Calu3 (cell line): ENCODE data around the gene KRT33B. TPM values are rescaled to one million over a fixed set of nuclear protein-coding genes. Genes with fewer than 3 reads are reported as not detected.
"Not testable (repeated sequence)": the region's sequence is repeated elsewhere in the genome, so short reads cannot be mapped to it uniquely, and the experiment has no call there.

Experiments used
- BruUV-seq: library from RNA; stranded (reverse); fragments of 400-500 nt; replicated peaks from 2 replicates; lab custom pipeline; 2021; lab: Mats Ljungman, UMichigan
- CTCF ChIA-PET: fragments of 300-600 bp; sonication (Branson Sonifier 250); formaldehyde crosslinking; loops from one replicate; lab custom pipeline; 2022; ENCODE audit warnings: antibody characterized with exemption; lab: Charles Lee
- DNase-seq: peaks from one replicate; pipeline ENCODE4 v3.0.0; 2022
- H3K27ac Mint-ChIP-seq: one replicate; pipeline ENCODE4 v1.8.0; 2022; ENCODE audit warnings: mixed read lengths; ENCODE audit not compliant: unreplicated experiment
- H3K27me3 Mint-ChIP-seq: one replicate; pipeline ENCODE4 v1.8.0; 2022; ENCODE audit warnings: mixed read lengths; ENCODE audit not compliant: unreplicated experiment
- H3K36me3 Mint-ChIP-seq: one replicate; pipeline ENCODE4 v1.8.0; 2022; ENCODE audit warnings: mild to moderate bottlenecking, moderate library complexity, mixed read lengths; ENCODE audit not compliant: insufficient read depth, unreplicated experiment
- H3K4me1 Mint-ChIP-seq: one replicate; pipeline ENCODE4 v1.8.0; 2022; ENCODE audit warnings: mild to moderate bottlenecking, low read depth, mixed read lengths; ENCODE audit not compliant: unreplicated experiment
- H3K4me3 Mint-ChIP-seq: one replicate; pipeline ENCODE4 v1.8.0; 2022; ENCODE audit warnings: mild to moderate bottlenecking, low read depth, moderate library complexity, mixed read lengths; ENCODE audit not compliant: unreplicated experiment
- H3K9me3 Mint-ChIP-seq: one replicate; pipeline ENCODE4 v1.8.0; 2022; ENCODE audit warnings: low read depth, mixed read lengths; ENCODE audit not compliant: unreplicated experiment
- CTCF ChIP-seq: fragments of 200-600 bp; IDR thresholded peaks from one replicate; pipeline ENCODE4 v1.8.0; 2022; ENCODE audit warnings: antibody characterized with exemption; ENCODE audit not compliant: unreplicated experiment
- intact Hi-C: fragments of 100-400 bp; cut with micrococcal nuclease; formaldehyde crosslinking; loops from one replicate; pipeline ENCODE4 v1.10.0; 2022; ENCODE audit not compliant: unreplicated experiment
- total RNA-seq: library from RNA; stranded (reverse); gene quantifications from 2 replicates; pipeline ENCODE4 v1.2.3, GENCODE V29; 2022

The KRT33B gene
- total RNA-seq, 1 experiment from 2014 or later, result not detected

GRCh38 chr17:41387670-41388069 lies 18.1 kb upstream of the KRT33B start:
- DNase-seq, result no peak
- H3K27me3 Mint-ChIP-seq, result no peaks in the 10 kb centered on the region
- H3K27ac Mint-ChIP-seq, result no peak overlapping the region
- CTCF ChIA-PET, result interaction anchor here (0.7 to 1.1 kb wide), 2 partner anchors 161 to 774 kb away, joined by 3 to 4 read pairs; no protein-coding TSS in a partner anchor
- H3K9me3 Mint-ChIP-seq, result peaks cover 6% of the 10 kb centered on the region
- no TSS peak for BruUV-seq
- no peak for TF ChIP-seq CTCF
- intact Hi-C loops, result no loop called here
- peaks cover 11% of the 10 kb centered on the region for H3K4me1 Mint-ChIP-seq
- H3K4me3 Mint-ChIP-seq, result no peak overlapping the region
- H3K36me3 Mint-ChIP-seq, result no peaks in the 10 kb centered on the region

DNA sequence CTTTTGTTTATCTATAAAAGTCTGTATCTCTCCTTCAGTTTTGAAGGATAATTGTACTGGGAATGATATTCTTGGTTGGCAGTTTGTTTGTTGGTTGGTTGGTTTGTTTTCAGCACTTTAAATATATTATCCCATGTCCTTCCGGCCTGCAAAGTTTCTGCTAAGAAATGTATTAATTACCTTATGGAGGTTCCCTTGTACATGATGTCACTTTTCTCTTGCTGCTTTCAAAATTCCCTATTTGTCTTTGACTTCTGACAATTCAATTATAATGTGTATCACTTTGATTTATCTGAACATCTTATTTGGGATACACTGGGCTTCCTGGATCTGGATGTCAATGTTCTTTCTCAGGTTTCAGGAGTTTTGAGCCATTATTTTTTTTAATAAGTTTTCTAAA lies 16.6 kb upstream of the KRT33B start:
- H3K27ac Mint-ChIP-seq, result no peak overlapping the region
- H3K27me3 Mint-ChIP-seq, result no peaks in the 10 kb centered on the region
- H3K36me3 Mint-ChIP-seq, result no peaks in the 10 kb centered on the region
- no peak for TF ChIP-seq CTCF
- no TSS peak for BruUV-seq
- intact Hi-C loops, result no loop called here
- H3K4me1 Mint-ChIP-seq, result no peaks in the 10 kb centered on the region
- CTCF ChIA-PET, result no interaction called here
- no peak overlapping the region for H3K4me3 Mint-ChIP-seq
- DNase-seq, result no peak
- H3K9me3 Mint-ChIP-seq, result peaks cover 6% of the 10 kb centered on the region

GRCh38 chr17:41383690-41384089 lies 14.1 kb upstream of the KRT33B start:
- no peak for TF ChIP-seq CTCF
- H3K36me3 Mint-ChIP-seq, result no peaks in the 10 kb centered on the region
- DNase-seq, result no peak
- H3K4me3 Mint-ChIP-seq, result no peak overlapping the region
- no TSS peak for BruUV-seq
- peaks cover 12% of the 10 kb centered on the region for H3K27me3 Mint-ChIP-seq
- H3K27ac Mint-ChIP-seq, result no peak overlapping the region
- CTCF ChIA-PET, result no interaction called here
- intact Hi-C loops, result no loop called here
- peaks cover 12% of the 10 kb centered on the region for H3K9me3 Mint-ChIP-seq
- no peaks in the 10 kb centered on the region for H3K4me1 Mint-ChIP-seq

GRCh38 chr17:41382394-41382793 lies 12.8 kb upstream of the KRT33B start:
- peaks cover 13% of the 10 kb centered on the region for H3K9me3 Mint-ChIP-seq
- H3K36me3 Mint-ChIP-seq, result no peaks in the 10 kb centered on the region
- H3K4me1 Mint-ChIP-seq, result no peaks in the 10 kb centered on the region
- no peak for TF ChIP-seq CTCF
- no peak overlapping the region for H3K4me3 Mint-ChIP-seq
- H3K27ac Mint-ChIP-seq, result no peak overlapping the region
- BruUV-seq, result no TSS peak
- intact Hi-C loops, result no loop called here
- peaks cover 12% of the 10 kb centered on the region for H3K27me3 Mint-ChIP-seq
- CTCF ChIA-PET, result no interaction called here
- DNase-seq, result no peak

- CTCF ChIA-PET, H3K4me3 Mint-ChIP-seq, H3K27ac Mint-ChIP-seq, H3K4me1 Mint-ChIP-seq, BruUV-seq, DNase-seq, intact Hi-C loops, H3K36me3 Mint-ChIP-seq: not testable (repeated sequence)
- Mint-ChIP-seq H3K27me3 (peaks cover 12% of the 10 kb centered on the region), H3K9me3 (peaks cover 13% of the 10 kb centered on the region)
Measured at GRCh38 chr17:41381943-41382342, 12.3 kb upstream of the KRT33B start, which contains the start of gene KRT34. TSS of gene KRT34 (minus strand) at chr17:41382306. CDS start at chr17:41382246, 60 bp downstream.

- intact Hi-C loops, H3K27ac Mint-ChIP-seq, CTCF ChIA-PET, H3K36me3 Mint-ChIP-seq, H3K4me3 Mint-ChIP-seq, H3K4me1 Mint-ChIP-seq, DNase-seq, BruUV-seq: not testable (repeated sequence)
- Mint-ChIP-seq H3K9me3 (peaks cover 10% of the 10 kb centered on the region), H3K27me3 (peaks cover 12% of the 10 kb centered on the region)
Measured at GRCh38 chr17:41380091-41380490, 10.5 kb upstream of the KRT33B start.
